ENCODE measurements around the gene TMPRSS7.
"Not testable (repeated sequence)": the region's sequence is repeated elsewhere in the genome, so short reads cannot be mapped to it uniquely, and the experiment has no call there.

TMPRSS7 gene

DNA sequence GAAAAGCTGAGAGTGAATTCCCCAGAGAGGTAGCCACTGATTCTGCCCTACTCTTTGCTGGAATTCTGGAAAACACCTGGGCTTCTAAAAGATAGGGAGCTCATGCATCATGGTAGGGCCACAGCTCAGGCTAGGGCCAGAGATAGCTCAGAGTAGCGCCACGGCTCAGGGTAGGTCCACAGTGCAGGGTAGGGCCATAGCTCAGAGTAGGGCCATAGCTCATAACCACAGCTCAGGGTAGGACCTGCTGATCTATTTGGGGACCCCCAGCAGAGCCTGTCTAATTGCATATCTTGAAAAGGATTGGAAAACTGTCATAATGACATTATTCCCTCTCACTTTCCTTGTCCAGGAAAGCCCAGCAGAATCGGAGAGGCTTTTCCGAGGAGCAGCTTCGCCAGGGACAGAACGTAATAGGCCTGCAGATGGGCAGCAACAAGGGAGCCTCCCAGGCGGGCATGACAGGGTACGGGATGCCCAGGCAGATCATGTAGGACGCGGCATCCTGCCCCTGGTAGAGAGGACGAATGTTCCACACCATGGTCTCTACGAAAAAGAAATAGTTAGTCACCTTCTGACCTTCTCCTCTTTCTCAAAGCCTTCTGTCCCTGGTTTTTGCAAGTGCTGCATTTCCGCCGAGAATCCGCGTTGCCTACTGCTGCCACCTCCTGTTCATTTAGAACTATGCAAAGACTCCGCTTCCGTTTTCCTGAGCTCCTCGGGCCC, 21.3 kb upstream of the TMPRSS7 start:
- DNase-seq: peak in 3 of 5 donors; percentile 23 to 67 (median 40)

DNA sequence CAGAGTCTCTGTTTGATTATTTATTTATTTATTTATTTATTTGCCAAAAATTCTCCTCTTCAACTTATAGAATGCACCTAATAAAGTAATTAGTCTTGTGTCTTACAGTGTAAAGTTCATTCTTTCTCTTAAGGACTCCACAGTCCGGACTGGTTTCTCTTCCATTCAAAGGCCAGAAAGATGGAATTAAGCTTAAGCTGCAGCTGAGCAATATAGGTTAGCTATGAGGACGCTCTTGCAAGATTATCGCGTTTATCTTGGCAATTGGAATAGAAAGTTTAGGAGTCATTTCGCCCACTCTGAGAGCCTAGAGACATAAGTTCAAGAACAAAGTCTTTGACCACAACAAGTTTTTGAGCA, 20.8 kb upstream of the TMPRSS7 start:
- no peak for DNase-seq

- no peak for DNase-seq
Observed at GRCh38 chr3:112017091-112017490, 17.4 kb upstream of the TMPRSS7 start.

- DNase-seq: no peak
Observed at GRCh38 chr3:112018712-112019111, 15.8 kb upstream of the TMPRSS7 start.

- DNase-seq: no peak
Observed at GRCh38 chr3:112019716-112020115, 14.8 kb upstream of the TMPRSS7 start.

- DNase-seq: no peak
Observed at GRCh38 chr3:112020674-112021085, 13.9 kb upstream of the TMPRSS7 start.

DNA sequence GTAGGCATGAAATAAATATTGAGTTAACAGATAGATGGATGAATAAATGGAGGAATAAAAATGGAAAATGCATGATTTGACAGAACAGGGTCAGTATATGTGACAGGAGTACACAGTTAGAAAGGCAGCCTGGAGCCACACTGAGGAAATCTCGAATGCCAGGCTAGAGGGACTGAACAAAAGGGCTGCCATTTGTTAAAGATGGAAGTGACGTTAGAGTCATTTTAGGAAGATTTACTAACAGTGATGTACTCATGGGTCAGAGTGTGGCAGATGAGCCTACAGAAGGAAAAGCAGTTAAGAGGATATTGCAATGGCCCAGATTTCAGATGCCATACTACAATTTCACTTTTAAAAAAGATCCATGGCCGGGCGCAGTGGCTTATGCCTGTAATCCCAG, 7.4 kb upstream of the TMPRSS7 start:
- DNase-seq: no peak

DNA sequence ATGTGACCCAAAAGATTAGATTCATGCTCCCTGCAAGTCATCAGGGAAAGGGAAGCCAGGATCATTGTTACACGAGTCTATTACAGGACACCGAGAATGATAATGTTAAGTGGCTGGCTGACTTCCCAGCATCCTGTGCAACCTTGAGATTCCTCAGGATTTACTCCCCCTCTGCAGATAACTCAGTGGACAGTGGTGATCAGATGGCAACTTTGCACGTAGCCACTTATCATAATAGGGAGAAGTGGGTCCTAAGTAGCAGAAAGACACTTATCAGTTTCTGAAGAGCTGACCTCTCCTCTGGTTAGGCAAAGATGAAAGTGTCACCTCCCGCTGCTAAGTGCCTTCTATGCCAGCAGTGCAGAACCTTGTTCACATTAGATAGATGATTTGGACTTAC, 6.7 kb upstream of the TMPRSS7 start:
- no peak for DNase-seq

- DNase-seq: no peak
Observed at GRCh38 chr3:112030901-112031300, 3.6 kb upstream of the TMPRSS7 start.

DNA sequence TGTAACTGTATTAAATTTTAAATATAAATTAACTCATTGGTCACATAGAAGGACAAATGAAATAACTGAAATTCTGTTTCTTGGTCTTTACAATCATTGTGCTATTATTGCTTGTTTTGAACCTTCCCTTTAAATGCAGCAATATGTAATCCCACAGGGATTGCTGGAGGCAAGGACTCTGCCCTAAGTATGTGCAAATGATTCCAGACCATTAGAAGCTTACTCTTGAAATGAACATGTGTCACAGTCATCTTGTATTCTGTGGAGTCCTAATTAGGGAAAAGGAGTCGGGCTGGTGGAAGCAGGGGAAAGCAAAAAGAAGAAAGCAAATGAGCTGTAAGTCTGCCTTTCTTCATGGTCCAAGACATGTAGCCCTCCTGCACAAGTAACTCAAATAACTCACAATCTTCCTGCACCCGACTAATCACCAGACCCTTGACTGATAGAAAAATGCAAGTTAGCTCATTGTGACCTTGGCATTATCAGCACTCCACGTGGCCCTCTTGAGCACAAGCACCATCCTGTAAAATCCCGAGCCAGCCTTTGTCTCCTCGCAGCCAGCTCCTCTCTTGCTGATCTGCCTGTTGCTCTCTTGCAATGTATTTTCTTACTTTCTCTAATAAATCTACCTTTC, 2.3 kb upstream of the TMPRSS7 start:
- DNase-seq: no peak

- DNase-seq: no peak
Observed at GRCh38 chr3:112035241-112035640, 705 bp downstream of the TMPRSS7 start.

DNA sequence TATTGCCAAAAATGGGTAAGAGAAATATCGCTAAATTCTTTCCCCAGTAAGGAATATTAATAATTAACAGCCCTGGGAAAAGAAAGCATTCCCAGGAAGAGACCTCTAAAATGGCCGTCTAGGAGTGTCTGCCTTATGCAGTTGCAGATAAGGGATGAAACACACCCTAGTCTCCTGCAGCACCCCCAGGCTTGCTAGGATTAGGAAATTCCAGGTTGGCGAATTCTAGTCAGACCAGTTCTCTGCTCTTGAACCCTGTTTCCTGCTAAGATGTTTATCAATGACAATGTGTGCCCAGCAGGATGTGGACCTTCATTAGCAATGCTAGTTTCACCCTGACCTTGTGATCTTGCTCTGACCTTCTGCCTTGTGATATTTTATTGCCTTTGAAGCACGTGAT, 2.7 kb downstream of the TMPRSS7 start:
- DNase-seq: not testable (repeated sequence)

DNA sequence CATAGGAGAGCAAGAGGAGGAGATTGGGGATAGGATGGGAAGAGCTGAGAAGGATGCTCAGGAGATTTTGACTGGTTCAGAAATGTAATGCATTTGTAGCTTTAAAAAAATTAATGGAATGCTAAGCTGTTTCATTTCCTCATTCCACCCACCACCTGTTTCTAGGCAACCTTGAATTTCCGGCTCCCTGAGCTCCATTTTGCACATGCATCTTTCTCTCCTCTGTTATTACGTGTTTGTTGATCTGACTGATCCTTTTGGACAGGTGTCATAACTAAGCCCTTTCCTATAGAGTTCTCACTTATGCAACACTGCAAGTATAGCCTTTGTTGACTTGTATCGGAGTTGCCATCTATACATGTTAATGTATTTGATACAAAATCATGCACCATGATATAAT, 4.3 kb downstream of the TMPRSS7 start:
- DNase-seq: no peak

- DNase-seq: no peak
Observed at GRCh38 chr3:112041321-112041720, 6.8 kb downstream of the TMPRSS7 start.

DNA sequence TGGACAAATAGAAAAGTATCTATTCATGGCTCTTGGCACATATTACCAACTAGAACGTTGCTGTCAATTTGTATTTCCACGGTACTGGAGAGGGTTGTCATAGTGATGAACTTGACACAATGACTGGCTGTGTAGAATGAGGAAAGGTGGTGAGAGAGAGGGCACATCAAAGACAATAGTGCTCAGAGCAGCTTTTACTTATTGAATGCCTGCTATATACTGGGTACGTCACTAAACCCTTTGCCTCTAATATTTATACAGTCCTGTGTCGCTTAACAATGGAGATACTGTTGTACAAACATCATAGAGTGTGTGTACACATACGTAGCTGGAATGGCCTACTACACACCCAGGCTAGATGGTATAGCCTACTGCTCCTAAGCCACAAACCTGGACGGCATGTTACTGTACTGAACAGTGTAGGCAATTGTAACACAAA, 8.3 kb downstream of the TMPRSS7 start:
- DNase-seq: no peak

- peak in 4 of 5 donors; percentile 9 to 66 (median 22) for DNase-seq
Observed at GRCh38 chr3:112043621-112044201, 9.2 kb downstream of the TMPRSS7 start.

DNA sequence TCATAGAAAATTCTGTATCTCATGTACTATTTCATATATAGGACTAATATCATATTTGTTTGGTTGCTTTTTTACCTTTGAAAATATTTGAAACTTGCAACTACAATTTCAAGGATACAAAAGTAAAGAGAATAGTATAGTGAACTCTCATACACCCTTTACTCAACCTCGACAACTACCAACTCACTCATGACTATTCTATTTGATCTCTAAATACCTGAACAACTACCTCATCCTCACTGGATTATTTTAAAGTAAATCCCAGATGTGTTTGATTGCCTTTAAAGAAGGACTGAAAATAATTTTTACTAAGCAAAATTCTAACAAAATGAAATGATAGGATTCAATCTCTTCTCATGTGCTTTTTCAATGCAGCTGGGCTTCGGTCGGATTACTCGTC, 12.1 kb downstream of the TMPRSS7 start:
- no peak for DNase-seq

DNA sequence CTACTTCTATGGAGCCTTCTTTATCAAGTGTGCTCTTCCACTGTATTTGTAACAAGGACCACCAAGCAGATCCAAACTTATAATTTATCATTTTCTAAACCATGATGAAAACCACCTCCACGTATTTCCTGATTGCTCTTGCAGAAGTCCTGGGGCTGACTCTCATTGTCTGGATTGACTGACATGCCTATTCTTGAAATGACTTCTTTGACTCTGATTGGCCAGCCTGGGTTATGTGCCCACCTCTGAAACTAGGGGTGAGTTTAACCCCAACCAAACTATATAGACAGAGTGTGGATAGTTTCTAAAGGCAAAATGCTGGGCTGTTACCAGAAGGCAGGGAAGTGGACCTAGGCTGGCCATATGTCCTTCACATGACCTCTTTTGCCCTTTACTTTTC, 12.7 kb downstream of the TMPRSS7 start:
- no peak for DNase-seq

GRCh38 chr3:112048911-112049310, 14.4 kb downstream of the TMPRSS7 start:
- no peak for DNase-seq

GRCh38 chr3:112053229-112053628, 18.7 kb downstream of the TMPRSS7 start:
- no peak for DNase-seq

DNA sequence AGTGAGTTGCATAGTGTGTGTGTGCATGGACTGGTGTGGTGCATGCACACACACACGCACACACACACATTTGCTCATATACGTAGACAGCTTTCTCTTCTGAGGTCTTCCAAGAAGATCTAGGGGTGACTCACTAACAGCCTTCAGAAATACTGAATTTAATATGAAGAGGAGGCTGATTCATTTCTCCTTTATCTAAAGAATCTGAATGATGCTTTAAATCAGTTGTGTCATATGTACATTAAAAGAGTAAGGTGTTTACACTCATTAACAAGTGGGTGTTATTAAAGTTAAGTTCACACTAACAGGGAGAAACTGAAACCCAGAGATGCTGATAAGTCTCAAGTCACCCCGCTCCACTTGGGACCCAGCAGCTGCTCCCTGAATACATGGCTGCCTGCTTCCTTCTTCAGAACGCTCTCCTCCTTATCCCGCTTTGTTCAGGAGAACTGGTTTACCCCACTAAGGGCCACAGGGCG, 22.0 kb downstream of the TMPRSS7 start:
- DNase-seq: peak in 1 of 5 donors; percentile 75

DNA sequence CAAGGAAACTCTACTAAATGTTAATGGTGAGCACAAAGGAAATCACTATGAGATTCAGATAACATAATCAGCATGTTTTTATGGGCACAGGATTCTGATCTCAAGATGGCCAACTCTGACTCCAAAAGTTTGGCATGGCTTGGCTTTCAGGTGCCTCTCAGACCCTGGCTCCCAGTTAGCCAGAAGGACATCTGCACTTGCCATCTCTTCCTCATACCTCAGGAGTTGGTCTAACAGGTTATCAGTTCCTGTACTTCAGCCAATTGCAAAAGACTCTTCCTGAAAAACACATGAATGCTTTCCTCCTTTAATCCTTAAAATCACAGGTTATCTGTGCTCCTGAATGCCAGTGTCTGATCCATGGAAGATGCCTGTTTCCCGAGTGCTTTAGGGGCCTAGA, 25.0 kb downstream of the TMPRSS7 start:
- DNase-seq: no peak

DNA sequence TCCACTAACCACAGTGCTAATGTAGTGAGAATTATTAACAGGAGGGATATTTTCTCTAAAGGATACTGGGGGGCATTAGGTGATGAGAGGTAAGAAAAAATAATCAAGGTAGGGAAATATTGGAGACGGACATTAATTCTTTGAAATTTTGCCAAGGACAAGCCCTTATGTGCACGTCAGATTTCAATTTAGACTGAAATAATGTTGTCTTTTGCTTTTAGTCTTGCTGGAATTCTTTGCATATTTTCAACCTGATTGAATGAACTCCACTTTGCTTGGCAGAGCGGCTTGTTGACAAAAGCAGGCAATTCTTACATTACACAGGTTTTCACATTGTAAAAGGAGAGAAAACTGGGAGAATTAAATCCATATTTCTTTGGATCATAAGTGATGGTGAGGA, 26.6 kb downstream of the TMPRSS7 start:
- no peak for DNase-seq
